OCI-LY7 (cell line): ENCODE measurements around the gene XPOT.

Source experiments
- CTCF ChIP-seq: fragments of 200-600 bp; sonication (generic); conservative IDR thresholded peaks from 2 replicates; pipeline ENCODE4 v1.5.1; 2014; ENCODE audit warnings: mild to moderate bottlenecking, antibody characterized with exemption, low read length, moderate library complexity, mixed read lengths
- EZH2phosphoT487 ChIP-seq: fragments of 200-600 bp; sonication (generic); IDR thresholded peaks from 2 replicates; pipeline ENCODE4 v1.6.1; 2018; ENCODE audit warnings: low read depth, borderline replicate concordance, mild to moderate bottlenecking, mixed run types, antibody characterized with exemption, low read length, moderate library complexity, mixed read lengths

GRCh38 chr12:64446295-64446694, 42.1 kb downstream of the XPOT start:
- TF ChIP-seq CTCF (no peak), EZH2phosphoT487 (no peak)
